ENCODE results near the gene RPP14. TPM values are rescaled to one million over a fixed set of nuclear protein-coding genes. Genes with fewer than 3 reads are reported as not detected.
"Not testable (repeated sequence)": the region's sequence is repeated elsewhere in the genome, so short reads cannot be mapped to it uniquely, and the experiment has no call there.

Gene RPP14
- polyA plus RNA-seq, 3 donors = 3.4 to 11.7 (median 7.3) TPM

GRCh38 chr3:58288011-58288728, 17.9 kb upstream of the RPP14 start:
- 81 to 85% (median 83%) methylated on average over 4 of the region's 4 CpGs for WGBS, 3 donors
- no peak overlapping the region for H3K27ac ChIP-seq (ENCODE audit: low read depth, low read length)

- H3K27ac ChIP-seq (ENCODE audit: low read depth, low read length) = not testable (repeated sequence)
- WGBS, 3 donors = 92 to 97% (median 92%) methylated on average over 3 of the region's 4 CpGs
Observed at GRCh38 chr3:58288964-58289613, 17.0 kb upstream of the RPP14 start.

DNA sequence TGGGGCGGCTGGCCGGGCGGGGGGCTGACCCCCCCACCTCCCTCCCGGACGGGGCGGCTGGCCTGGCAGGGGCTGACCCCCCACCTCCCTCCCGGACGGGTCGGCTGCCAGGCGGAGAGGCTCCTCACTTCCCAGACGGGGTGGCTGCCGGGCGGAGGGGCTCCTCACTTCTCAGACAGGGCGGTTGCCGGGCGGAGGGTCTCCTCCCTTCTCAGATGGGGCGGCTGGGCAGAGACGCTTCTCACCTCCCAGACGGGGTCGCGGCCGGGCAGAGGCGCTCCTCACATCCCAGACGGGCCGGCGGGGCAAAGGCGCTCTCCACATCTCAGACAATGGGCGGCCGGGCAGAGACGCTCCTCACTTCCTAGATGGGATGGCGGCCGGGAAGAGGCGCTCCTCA, 15.6 kb upstream of the RPP14 start:
- 97 to 98% (median 98%) methylated on average over 11 to 31 of the region's 33 CpGs for WGBS, 3 donors
- H3K27ac ChIP-seq (ENCODE audit: low read depth, low read length) = not testable (repeated sequence)

- 79 to 93% (median 87%) methylated on average over 9 of the region's 9 CpGs for WGBS, 3 donors
- H3K27ac ChIP-seq (ENCODE audit: low read depth, low read length) = no peak overlapping the region
Observed at GRCh38 chr3:58291671-58292338, 14.2 kb upstream of the RPP14 start.

- 84 to 89% (median 86%) methylated on average over 10 of the region's 10 CpGs for WGBS, 3 donors
- no peak overlapping the region for H3K27ac ChIP-seq (ENCODE audit: low read depth, low read length)
Observed at GRCh38 chr3:58292866-58293265, 13.2 kb upstream of the RPP14 start.

DNA sequence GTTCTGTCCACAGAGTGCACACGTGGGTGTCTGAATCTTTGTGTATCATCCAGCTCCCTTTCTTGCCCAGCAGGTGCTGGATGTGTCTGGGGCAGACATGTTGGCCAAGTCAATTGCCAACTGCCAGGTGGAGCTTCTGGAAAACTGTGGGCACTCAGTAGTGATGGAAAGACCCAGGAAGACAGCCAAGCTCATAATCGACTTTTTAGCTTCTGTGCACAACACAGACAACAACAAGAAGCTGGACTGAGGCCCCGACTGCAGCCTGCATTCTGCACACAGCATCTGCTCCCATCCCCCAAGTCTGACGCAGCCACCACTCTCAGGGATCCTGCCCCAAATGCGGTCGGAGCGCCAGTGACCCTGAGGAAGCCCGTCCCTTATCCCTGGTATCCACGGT, 12.5 kb upstream of the RPP14 start:
- no peak overlapping the region for H3K27ac ChIP-seq (ENCODE audit: low read depth, low read length)
- WGBS, 3 donors = 67 to 81% (median 81%) methylated on average over 9 of the region's 9 CpGs

- no peak overlapping the region for H3K27ac ChIP-seq (ENCODE audit: low read depth, low read length)
- 59 to 69% (median 65%) methylated on average over 5 of the region's 5 CpGs for WGBS, 3 donors
Observed at GRCh38 chr3:58296269-58296668, 9.8 kb upstream of the RPP14 start.

- no peak overlapping the region for H3K27ac ChIP-seq (ENCODE audit: low read depth, low read length)
- 43 to 76% (median 74%) methylated on average over 6 of the region's 6 CpGs for WGBS, 3 donors
Observed at GRCh38 chr3:58296843-58297242, 9.2 kb upstream of the RPP14 start.

DNA sequence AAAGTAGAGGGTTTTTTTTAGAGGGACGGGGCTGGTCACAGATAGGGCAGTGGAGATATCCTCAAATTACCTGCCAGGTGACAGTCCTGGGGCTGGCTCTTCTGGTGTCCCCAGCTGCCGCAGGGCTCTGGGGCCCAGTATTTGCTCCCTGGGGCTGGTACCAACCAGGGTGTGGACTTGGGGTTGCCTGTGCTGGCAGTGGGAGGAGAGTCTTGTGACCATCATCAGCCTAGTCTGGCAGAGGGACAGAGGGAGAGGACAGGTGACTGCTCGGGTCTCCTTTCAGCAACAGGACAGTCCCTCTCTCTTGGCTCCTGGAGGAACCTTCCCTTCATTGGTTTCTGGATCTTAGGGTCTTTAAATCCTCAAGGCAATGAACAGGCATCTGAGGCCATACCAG, 7.9 kb upstream of the RPP14 start:
- WGBS, 3 donors = 56 to 81% (median 77%) methylated on average over 3 of the region's 3 CpGs
- no peak overlapping the region for H3K27ac ChIP-seq (ENCODE audit: low read depth, low read length)

GRCh38 chr3:58299075-58299474, 7.0 kb upstream of the RPP14 start:
- 64 to 68% (median 66%) methylated on average over 2 of the region's 2 CpGs for WGBS, 3 donors

DNA sequence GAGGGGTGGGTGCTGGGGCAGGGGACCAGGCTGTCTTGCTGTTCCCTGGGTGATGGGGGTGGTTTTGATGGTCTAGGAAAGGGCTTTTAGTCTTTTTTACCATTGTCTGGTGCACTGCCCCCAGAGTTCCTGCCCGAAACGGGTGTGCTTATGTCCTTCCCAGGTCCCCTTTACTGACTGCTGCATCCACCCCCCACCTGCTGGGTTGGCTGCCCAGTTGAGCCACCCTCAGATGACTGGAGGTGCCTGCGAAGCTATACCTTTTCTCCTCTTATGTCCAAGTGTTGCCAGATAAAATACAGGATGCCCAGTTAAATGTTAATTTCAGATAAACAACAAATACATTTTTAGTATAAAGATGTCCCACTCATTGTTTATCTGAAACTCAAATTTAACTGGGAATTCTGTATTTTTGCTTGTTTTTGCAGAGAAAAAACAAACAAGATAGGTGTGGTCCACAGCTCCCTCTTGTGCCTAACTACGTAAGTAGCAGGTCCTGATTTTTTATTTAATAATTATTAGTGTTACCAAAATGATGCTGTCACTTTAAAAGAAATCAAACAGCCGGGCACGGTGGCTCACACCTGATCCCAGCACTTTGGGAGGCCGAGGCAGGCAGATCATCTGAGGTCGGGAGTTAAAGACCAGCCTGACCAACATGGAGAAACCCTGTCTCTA, 6.1 kb upstream of the RPP14 start:
- H3K27ac ChIP-seq (ENCODE audit: low read depth, low read length) = no peak overlapping the region
- WGBS, 3 donors = 16 to 19% (median 17%) methylated on average over 8 of the region's 8 CpGs

More at GRCh38 chr3:58299075-58299474, 7.0 kb upstream of the RPP14 start:
- no peak overlapping the region for H3K27ac ChIP-seq (ENCODE audit: low read depth, low read length)

GRCh38 chr3:58307639-58308215, 1.7 kb downstream of the RPP14 start:
- WGBS, 3 donors = 27 to 31% (median 27%) methylated on average over 10 of the region's 10 CpGs
- H3K27ac ChIP-seq (ENCODE audit: low read depth, low read length) = no peak overlapping the region

DNA sequence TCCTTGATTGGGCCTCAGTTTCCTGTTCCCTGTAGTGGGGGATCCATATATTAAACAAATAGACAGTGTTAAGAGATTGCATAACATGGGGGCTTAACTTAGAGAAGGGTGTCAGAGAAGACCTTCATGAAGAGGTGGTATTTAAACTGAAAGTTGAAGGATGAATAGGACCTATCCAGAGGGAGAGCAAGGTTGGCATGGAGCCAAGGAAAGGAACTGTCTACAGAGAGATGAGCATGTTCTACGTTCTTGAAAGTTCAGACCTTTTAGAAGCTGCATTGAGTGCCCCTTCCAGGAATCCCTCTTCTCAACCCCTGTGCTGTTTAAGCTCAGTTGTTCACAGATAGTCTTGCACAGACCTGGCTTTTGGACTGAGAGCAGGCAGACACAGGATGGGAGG, 2.7 kb downstream of the RPP14 start:
- WGBS, 3 donors = 24 to 33% (median 32%) methylated on average over 1 of the region's 1 CpG
- no peak overlapping the region for H3K27ac ChIP-seq (ENCODE audit: low read depth, low read length)

DNA sequence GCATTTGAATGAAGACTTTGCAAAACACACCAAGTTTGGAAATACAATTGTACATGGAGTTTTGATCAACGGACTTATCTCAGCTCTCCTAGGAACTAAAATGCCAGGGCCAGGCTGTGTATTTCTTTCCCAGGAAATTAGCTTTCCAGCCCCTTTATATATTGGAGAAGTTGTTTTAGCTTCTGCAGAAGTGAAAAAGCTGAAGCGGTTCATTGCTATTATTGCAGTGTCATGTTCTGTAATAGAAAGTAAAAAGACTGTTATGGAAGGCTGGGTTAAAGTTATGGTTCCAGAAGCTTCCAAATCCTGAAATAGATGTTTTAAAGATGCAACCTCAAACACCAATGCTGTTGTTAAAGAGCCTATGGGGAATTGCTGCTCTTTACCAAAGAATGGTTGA, 11.8 kb downstream of the RPP14 start:
- 76 to 85% (median 84%) methylated on average over 2 of the region's 2 CpGs for WGBS, 3 donors
- no peak overlapping the region for H3K27ac ChIP-seq (ENCODE audit: low read depth, low read length)

- H3K27ac ChIP-seq (ENCODE audit: low read depth, low read length) = no peak overlapping the region
- WGBS, 3 donors = 90 to 94% (median 93%) methylated on average over 7 of the region's 7 CpGs
Observed at GRCh38 chr3:58321791-58322190, 15.7 kb downstream of the RPP14 start.

DNA sequence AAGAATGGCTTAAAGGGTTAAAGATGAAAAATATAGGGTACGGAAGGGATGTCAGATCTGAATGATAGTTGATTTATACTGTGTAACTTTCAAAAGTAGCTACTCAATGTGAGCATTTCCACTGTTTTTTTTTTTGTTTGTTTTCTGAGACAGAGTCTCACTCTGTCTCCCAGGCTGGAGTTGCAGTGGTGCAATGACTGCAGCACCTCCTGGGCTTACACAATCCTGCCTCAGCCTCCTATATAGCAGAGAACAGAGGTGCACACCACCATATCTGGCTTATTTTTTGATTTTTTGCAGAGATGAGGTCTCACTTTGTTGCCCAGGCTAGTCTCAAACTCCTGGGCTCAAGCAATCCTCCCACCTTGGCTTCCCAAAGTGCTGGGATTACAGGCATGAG, 16.7 kb downstream of the RPP14 start:
- H3K27ac ChIP-seq (ENCODE audit: low read depth, low read length) = no peak overlapping the region
- 46 to 80% (median 78%) methylated on average over 1 of the region's 1 CpG for WGBS, 3 donors

- WGBS, 3 donors = 68 to 84% (median 82%) methylated on average over 3 of the region's 3 CpGs
- no peak overlapping the region for H3K27ac ChIP-seq (ENCODE audit: low read depth, low read length)
Observed at GRCh38 chr3:58323529-58324390, 17.7 kb downstream of the RPP14 start.

All from adipose tissue (tissue), 3 donors.